B cell (primary cell): Measurements from ENCODE around the gene PPEF2. TPM values are rescaled to one million over a fixed set of nuclear protein-coding genes. Genes with fewer than 3 reads are reported as not detected.

Experiments used
- ATAC-seq: fragments of 200-7000 bp; cut with Tn5 transposase; one replicate; pipeline ENCODE4 v1.10.0; 2021; ENCODE audit warnings: low read depth, mild to moderate bottlenecking, moderate number of reproducible peaks, moderate library complexity
- CTCF ChIA-PET: fragments of 350-600 bp; sonication (Branson Sonifier 250); formaldehyde crosslinking; loops from one replicate; lab custom pipeline; 2021; ENCODE audit warnings: antibody characterized with exemption, inconsistent platforms; lab: Charles Lee
- POLR2A ChIA-PET: fragments of 350-600 bp; sonication (Branson Sonifier 250); formaldehyde crosslinking; loops from one replicate; lab custom pipeline; 2021; ENCODE audit warnings: antibody characterized with exemption; lab: Charles Lee
- DNase-seq: peaks from one replicate; pipeline ENCODE4 v3.0.0; 2013
- H2AFZ ChIP-seq: 2 replicates; pipeline ENCODE4 v1.6.1; 2012; ENCODE audit warnings: mild to moderate bottlenecking, low read depth, low read length; ENCODE audit not compliant: insufficient read depth, poor library complexity, severe bottlenecking
- H3K27ac ChIP-seq, 2 donors: 1 replicate in 1 of 2; 2 replicates in 1 of 2; pipeline ENCODE4 v1.5.1; 2012 to 2013; ENCODE audit warnings: low read length in 2 of 2, mild to moderate bottlenecking in 2 of 2, moderate library complexity in 1 of 2
- H3K27me3 ChIP-seq, 4 experiments: fragments of 200-600 bp in 1 of 4; sonication (generic) in 1 of 4; replicated peaks in 1 of 4; 1 replicate in 2 of 4; 2 replicates in 2 of 4; pipeline versions ENCODE4 v1.6.1 to v1.7.0; 2013 to 2016; ENCODE audit warnings: low read length in 3 of 4, mild to moderate bottlenecking in 2 of 4, mixed read lengths in 1 of 4, moderate library complexity in 1 of 4; ENCODE audit not compliant: insufficient read depth in 4 of 4, control insufficient read depth in 3 of 4; ENCODE audit errors: control extremely low read depth in 1 of 4
- H3K36me3 ChIP-seq, 2 experiments: replicated peaks in 1 of 2; 1 replicate in 1 of 2; 2 replicates in 1 of 2; pipeline versions ENCODE4 v1.6.1 to v1.7.1; 2013; ENCODE audit warnings: low read length in 1 of 2; ENCODE audit not compliant: insufficient read depth in 2 of 2, control insufficient read depth in 1 of 2; ENCODE audit errors: control extremely low read depth in 1 of 2, extremely low read depth in 1 of 2
- H3K4me1 ChIP-seq, 2 donors: fragments of 200-600 bp in 1 of 2; sonication (generic) in 1 of 2; 1 replicate in 1 of 2; 2 replicates in 1 of 2; pipeline versions ENCODE4 v1.5.1 to v1.6.1; 2013 to 2017; ENCODE audit warnings: low read length in 2 of 2; ENCODE audit not compliant: control insufficient read depth in 2 of 2, insufficient read depth in 2 of 2
- H3K4me2 ChIP-seq: replicated peaks from 2 replicates; pipeline ENCODE3; 2012; ENCODE audit warnings: mild to moderate bottlenecking, low read depth, low read length; ENCODE audit not compliant: poor library complexity, severe bottlenecking
- H3K4me3 ChIP-seq, 5 experiments: fragments of 200-600 bp in 1 of 5; sonication (generic) in 1 of 5; 1 replicate in 3 of 5; 2 replicates in 2 of 5; pipeline versions ENCODE4 v1.5.1 to v1.7.0; 2011 to 2016; ENCODE audit warnings: low read length in 4 of 5, mild to moderate bottlenecking in 4 of 5, low read depth in 2 of 5, control low read depth in 1 of 5, moderate library complexity in 1 of 5; ENCODE audit not compliant: insufficient read depth in 1 of 5; ENCODE audit errors: control extremely low read depth in 1 of 5, extremely low read depth in 1 of 5
- H3K79me2 ChIP-seq: fragments of 200-600 bp; sonication (generic); one replicate; pipeline ENCODE4 v1.6.0; 2016; ENCODE audit warnings: low read length; ENCODE audit not compliant: control insufficient read depth, insufficient read depth
- H3K9ac ChIP-seq: fragments of 200-600 bp; sonication (generic); 2 replicates; pipeline ENCODE4 v1.6.1; 2017; ENCODE audit warnings: mild to moderate bottlenecking, low read length, moderate library complexity
- H3K9me3 ChIP-seq, 3 donors: one replicate each; pipeline versions ENCODE4 v1.6.1 to v1.7.1; 2013; ENCODE audit warnings: low read length in 2 of 3; ENCODE audit not compliant: control insufficient read depth in 2 of 3, insufficient read depth in 1 of 3; ENCODE audit errors: control extremely low read depth in 1 of 3
- H4K20me1 ChIP-seq: 2 replicates; pipeline ENCODE4 v1.6.0; 2012; ENCODE audit warnings: mild to moderate bottlenecking, low read length; ENCODE audit not compliant: insufficient read depth, control insufficient read depth, poor library complexity, severe bottlenecking
- H3K27ac Mint-ChIP-seq: one replicate; pipeline ENCODE4 v1.8.0; 2021; ENCODE audit warnings: mixed read lengths
- H3K27me3 Mint-ChIP-seq: one replicate; pipeline ENCODE4 v1.8.0; 2021; ENCODE audit warnings: mixed read lengths
- H3K4me1 Mint-ChIP-seq: one replicate; pipeline ENCODE4 v1.8.0; 2021; ENCODE audit warnings: mixed read lengths
- H3K4me3 Mint-ChIP-seq: one replicate; pipeline ENCODE4 v1.8.0; 2021; ENCODE audit warnings: mixed read lengths
- H3K9me3 Mint-ChIP-seq: one replicate; pipeline ENCODE4 v1.8.0; 2022; ENCODE audit warnings: mixed read lengths; ENCODE audit not compliant: insufficient read depth
- EZH2 ChIP-seq: IDR thresholded peaks from 2 replicates; pipeline ENCODE4 v1.6.1; 2012; ENCODE audit warnings: borderline replicate concordance, low read depth, mild to moderate bottlenecking, moderate library complexity, low read length; ENCODE audit not compliant: insufficient read depth, poor library complexity, severe bottlenecking
- WGBS: methylation state at CpG from one replicate; pipeline ENCODE4 v1.1.5; 2013; ENCODE audit warnings: missing lambda C conversion rate; ENCODE audit not compliant: insufficient coverage; 5-methylcytosine and 5-hydroxymethylcytosine counted together
- intact Hi-C: fragments of 100-400 bp; cut with micrococcal nuclease; formaldehyde crosslinking; loops from one replicate; pipeline ENCODE4 v1.10.0; 2022
- polyA plus RNA-seq: library from polyadenylated mRNA; depleted of rRNA; stranded (reverse); fragments of >200 nt; gene quantifications from 2 replicates; pipeline ENCODE4 v1.2.3, GENCODE V29; 2012
- total RNA-seq, 2 donors: library from RNA; stranded (reverse); fragments of 120-200 nt in 1 of 2; gene quantifications; 1 replicate in 1 of 2; 2 replicates in 1 of 2; pipeline versions ENCODE4 v1.2.3 to v1.2.4, GENCODE V29; 2013 to 2022
- TF ChIP-seq, protein P1 (sequence below): fragments of 200-600 bp; IDR thresholded peaks from one replicate; pipeline ENCODE4 v1.8.0; 2022; ENCODE audit warnings: antibody characterized with exemption, mild to moderate bottlenecking

The PPEF2 gene
- total and polyA plus RNA-seq, 2 donors (not counting 1 experiment from before 2014, with no cell fraction given) = 0.07 to 0.10 TPM

DNA sequence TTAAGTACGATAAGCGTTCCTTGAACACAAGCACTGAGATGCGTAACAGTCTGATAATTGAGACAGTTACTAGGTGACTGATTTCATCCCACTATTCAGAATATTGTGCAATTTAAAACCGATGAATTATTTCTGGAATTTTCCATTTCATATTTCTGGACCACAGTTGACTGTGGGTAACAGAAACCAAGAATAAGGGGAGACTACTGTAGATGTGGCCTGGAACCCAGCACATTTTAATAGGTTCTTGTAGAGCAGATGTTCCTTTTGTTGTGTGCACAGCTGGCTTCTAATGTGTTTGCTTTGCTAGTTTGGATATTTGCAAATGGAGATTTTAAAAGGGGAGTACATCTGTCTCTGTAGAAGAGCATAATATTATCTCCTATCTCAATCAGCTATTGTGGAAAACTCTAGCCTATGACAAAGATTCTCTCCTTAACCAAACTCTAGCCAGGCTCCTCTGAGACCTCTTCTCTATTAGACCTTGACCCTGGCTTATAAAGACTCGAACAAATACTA lies 22.1 kb upstream of the PPEF2 start:
- H3K4me1 ChIP-seq = no peaks in the 10 kb centered on the region
- Mint-ChIP-seq H3K27ac (no peak overlapping the region), H3K27me3 (no peaks in the 10 kb centered on the region), H3K9me3 (no peaks in the 10 kb centered on the region), H3K4me1 (no peaks in the 10 kb centered on the region), H3K4me3 (no peak overlapping the region)
- no peaks in the 10 kb centered on the region for H3K79me2 ChIP-seq
- ATAC-seq (no peak), DNase-seq (no peak)
- H3K27me3 ChIP-seq = no peaks in the 10 kb centered on the region
- H3K4me3 ChIP-seq = no peak overlapping the region
- no peaks in the 10 kb centered on the region for H4K20me1 ChIP-seq
- H3K27ac ChIP-seq = no peak overlapping the region
- no peaks in the 10 kb centered on the region for H3K9me3 ChIP-seq
- ChIA-PET CTCF (no interaction called here), POLR2A (no interaction called here)
- WGBS = 96% methylated on average over 4 of the region's 5 CpGs
- no peak overlapping the region for H3K4me2 ChIP-seq
- no peak overlapping the region for H2AFZ ChIP-seq
- no peak overlapping the region for H3K9ac ChIP-seq
- intact Hi-C loops = no loop called here
- TF ChIP-seq, protein P1, sequence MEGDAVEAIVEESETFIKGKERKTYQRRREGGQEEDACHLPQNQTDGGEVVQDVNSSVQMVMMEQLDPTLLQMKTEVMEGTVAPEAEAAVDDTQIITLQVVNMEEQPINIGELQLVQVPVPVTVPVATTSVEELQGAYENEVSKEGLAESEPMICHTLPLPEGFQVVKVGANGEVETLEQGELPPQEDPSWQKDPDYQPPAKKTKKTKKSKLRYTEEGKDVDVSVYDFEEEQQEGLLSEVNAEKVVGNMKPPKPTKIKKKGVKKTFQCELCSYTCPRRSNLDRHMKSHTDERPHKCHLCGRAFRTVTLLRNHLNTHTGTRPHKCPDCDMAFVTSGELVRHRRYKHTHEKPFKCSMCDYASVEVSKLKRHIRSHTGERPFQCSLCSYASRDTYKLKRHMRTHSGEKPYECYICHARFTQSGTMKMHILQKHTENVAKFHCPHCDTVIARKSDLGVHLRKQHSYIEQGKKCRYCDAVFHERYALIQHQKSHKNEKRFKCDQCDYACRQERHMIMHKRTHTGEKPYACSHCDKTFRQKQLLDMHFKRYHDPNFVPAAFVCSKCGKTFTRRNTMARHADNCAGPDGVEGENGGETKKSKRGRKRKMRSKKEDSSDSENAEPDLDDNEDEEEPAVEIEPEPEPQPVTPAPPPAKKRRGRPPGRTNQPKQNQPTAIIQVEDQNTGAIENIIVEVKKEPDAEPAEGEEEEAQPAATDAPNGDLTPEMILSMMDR = no peak
- no peak for TF ChIP-seq EZH2
- H3K36me3 ChIP-seq = peaks cover 0 to 65% of the 10 kb centered on the region in 2 experiments

DNA sequence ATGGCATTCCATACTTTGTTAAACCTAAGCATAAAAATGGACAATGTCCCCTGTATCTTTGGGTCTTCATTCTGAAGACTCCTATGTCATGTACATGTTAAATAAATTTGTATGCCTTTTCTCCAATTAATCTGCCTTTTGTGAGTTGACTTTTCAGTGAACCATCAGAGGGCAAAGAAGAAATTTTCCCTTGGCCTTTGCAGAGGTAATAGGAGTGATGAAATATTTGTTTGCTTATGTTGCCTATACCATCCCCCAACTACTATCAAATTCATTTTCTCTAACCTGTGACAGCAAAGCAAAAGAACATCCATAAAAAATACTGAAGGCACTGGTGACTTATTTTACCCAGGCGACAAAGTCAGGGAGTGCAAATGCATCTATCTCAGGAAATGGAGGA lies 20.3 kb upstream of the PPEF2 start:
- Histone ChIP-seq H2AFZ (no peak overlapping the region), H3K79me2 (no peaks in the 10 kb centered on the region), H3K4me1 (no peaks in the 10 kb centered on the region), H3K4me2 (no peak overlapping the region), H3K4me3 (no peak overlapping the region), H3K36me3 (peaks cover 0 to 60% of the 10 kb centered on the region in 2 experiments), H3K27ac (no peak overlapping the region), H3K9me3 (no peaks in the 10 kb centered on the region), H3K9ac (no peak overlapping the region), H4K20me1 (no peaks in the 10 kb centered on the region), H3K27me3 (no peaks in the 10 kb centered on the region)
- H3K9me3 Mint-ChIP-seq = no peaks in the 10 kb centered on the region
- no peak for ATAC-seq
- intact Hi-C loops = no loop called here
- ChIA-PET POLR2A (no interaction called here), CTCF (no interaction called here)
- TF ChIP-seq, protein P1 = no peak
- WGBS = no CpG with 5 or more reads among the region's 1 CpG
- no peak for DNase-seq
- H3K27me3 Mint-ChIP-seq = no peaks in the 10 kb centered on the region
- H3K4me3 Mint-ChIP-seq = no peak overlapping the region
- H3K4me1 Mint-ChIP-seq = no peaks in the 10 kb centered on the region
- no peak overlapping the region for H3K27ac Mint-ChIP-seq
